GM19043 (cell line): ENCODE results near the gene MYL4.
"Not testable (repeated sequence)": the region's sequence is repeated elsewhere in the genome, so short reads cannot be mapped to it uniquely, and the experiment has no call there.

Source experiments
- ATAC-seq: cut with Tn5 transposase; IDR thresholded peaks from one replicate; pipeline ENCODE4 v1.9.1; 2021; ENCODE audit warnings: low read depth; ENCODE audit not compliant: unreplicated experiment

Gene MYL4

DNA sequence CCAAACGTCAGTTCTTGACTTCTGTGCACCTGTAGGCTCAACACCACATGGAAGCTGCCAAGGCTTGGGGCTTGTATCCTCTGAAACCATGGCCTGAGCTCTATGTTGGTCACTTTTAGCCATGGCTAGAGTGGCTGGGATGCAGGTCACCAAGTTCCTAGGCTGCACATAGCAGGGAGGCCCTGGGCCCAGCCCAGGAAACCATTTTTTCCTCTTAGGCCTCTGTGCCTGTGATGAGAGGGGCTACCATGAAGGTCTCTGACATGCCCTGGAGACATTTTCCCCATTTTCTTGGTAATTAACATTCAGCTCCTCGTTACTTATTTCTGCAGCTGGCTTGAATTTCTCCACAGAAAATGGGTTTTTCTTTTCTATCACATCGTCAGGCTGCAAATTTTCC lies 59.8 kb downstream of the MYL4 start:
- not testable (repeated sequence) for ATAC-seq

DNA sequence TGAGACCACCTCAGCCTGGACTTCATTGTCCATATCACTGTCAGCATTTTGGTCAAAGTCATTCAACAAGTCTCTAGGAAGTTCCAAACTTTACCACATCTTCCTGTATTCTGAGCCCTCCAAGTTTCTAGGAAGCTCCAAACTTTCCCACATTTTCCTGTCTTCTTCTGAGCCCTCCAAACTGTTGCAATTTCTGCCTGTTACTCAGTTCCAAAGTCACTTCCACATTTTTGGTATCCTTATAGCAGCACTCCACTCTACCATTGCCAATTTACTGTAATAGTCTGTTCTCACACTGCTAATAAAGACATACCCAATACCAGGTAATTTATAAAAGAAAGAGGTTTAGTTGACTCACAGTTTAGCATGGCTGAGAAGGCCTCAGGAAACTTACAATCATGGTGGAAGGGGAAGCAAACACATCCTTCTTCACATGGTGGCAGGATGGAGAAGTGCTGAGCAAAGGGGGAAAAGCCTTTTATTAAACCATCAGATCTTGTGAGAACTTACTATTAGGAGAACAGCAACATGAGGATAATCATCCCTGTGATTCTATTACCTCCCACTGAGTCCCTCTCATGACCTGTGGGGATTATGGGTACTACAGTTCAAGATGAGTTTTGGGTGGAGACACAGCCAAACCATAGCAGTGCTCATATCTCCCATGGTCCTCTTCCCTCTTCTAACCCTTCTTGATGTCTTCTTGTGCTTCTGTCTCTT lies 60.6 kb downstream of the MYL4 start:
- ATAC-seq: not testable (repeated sequence)

DNA sequence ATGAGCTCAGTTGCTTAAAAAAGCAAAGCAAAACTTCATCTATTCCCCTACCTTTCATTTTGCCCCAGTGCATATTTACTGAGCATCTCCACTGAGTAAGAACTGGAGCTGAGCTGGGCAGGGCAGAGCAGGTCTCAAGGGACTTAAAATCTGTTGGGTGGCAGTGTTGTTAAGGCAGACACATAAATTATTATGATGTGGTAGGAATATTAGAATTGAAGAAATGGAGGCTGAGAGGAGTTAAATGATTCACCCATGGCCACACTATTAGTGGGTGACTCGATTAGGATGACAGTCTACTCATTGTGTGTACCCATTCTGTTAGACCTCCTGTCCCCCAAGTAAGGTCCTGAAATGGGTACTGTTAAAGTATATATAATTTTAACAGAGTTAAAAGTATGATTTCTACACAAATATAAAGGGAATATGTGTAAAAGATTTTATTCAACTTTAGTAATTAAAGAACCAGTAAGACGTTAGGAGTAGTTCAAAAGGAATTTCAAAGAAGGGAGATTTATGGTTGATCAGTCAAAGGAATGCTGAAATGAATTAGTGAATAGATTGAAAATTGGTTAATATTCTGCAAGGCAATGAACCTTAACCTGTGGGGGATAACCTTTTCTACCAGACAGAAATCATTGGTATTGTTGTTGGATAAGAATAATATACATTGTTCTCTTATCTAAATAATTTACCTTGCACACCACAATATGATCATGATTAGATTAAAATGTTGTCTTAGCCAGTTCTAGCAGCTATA lies 62.0 kb downstream of the MYL4 start:
- ATAC-seq: no peak

DNA sequence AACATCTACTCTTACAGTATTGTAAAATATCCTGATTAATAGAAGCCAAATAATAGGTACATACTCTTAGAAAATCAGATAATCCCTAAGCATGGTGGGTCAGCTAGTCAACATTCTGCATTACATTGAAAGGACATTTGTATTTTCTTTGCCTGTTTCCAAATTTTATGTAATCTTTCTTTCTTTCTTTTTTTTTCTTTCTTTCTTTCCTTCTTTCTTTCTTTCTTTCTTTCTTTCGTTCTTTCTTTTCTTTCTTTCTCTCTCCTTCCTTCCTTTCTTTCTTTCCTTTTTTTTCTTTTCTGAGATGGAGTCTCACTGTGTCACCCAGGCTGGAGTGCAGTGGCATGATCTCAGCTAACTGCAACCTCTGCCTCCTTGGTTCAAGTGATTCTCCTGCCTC lies 63.3 kb downstream of the MYL4 start:
- no peak for ATAC-seq

DNA sequence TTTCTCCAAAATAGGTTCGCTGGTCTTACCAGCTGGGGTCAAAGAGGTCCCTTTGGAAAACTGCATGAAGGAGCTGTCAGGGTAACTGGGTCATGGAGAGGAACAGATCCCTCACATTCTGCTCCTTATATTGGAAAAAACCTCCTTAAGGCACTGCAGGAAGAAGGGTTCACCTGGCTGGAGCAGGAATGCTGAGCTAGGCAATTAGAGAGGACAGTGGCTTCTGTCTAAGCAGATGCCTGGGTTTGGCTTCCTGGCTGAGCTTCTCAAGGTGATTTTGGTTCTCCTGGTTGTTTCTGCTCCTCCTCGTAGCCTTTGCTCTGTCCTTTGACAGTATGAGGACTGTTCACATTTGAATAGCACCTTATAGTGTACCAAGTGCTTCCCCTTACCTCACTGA lies 64.1 kb downstream of the MYL4 start:
- ATAC-seq: no peak
